Endothelial cell of umbilical vein (primary cell): Measurements from ENCODE around the gene MFSD6L. TPM values are rescaled to one million over a fixed set of nuclear protein-coding genes. Genes with fewer than 3 reads are reported as not detected.

ENCODE experiments used
- BruUV-seq: library from RNA; stranded (reverse); fragments of 400-500 nt; replicated peaks from 2 replicates; lab custom pipeline; 2021; lab: Mats Ljungman, UMichigan
- CTCF ChIA-PET: fragments of 300-600, 350-600 bp; sonication (Branson Sonifier 250); formaldehyde crosslinking; loops from one replicate; lab custom pipeline; 2021; ENCODE audit warnings: antibody characterized with exemption, inconsistent platforms; lab: Charles Lee
- POLR2A ChIA-PET: fragments of 300-600, 350-600 bp; sonication (Branson Sonifier 250); formaldehyde crosslinking; loops from one replicate; lab custom pipeline; 2021; ENCODE audit warnings: antibody characterized with exemption, inconsistent platforms; lab: Charles Lee
- DNase-seq: peaks from one replicate; pipeline ENCODE4 v3.0.0-alpha.2; 2011; ENCODE audit warnings: low read depth, low spot score
- FAIRE-seq: peaks from 2 replicates; lab custom pipeline; 2011; peaks lifted over from hg19 to GRCh38; lab: Jason Lieb, UNC
- H2AFZ ChIP-seq: 2 replicates; pipeline ENCODE4 v1.6.0; 2012; ENCODE audit warnings: low read depth, low read length, control low read depth, inconsistent platforms
- H3K27ac ChIP-seq: 2 replicates; pipeline ENCODE4 v1.5.1; 2011; ENCODE audit warnings: low read depth, mild to moderate bottlenecking, control low read depth, low read length, moderate library complexity; ENCODE audit not compliant: insufficient read depth
- H3K27me3 ChIP-seq, 2 experiments: 2 replicates each; pipeline versions ENCODE4 v1.6.0 to v1.6.1; 2011; ENCODE audit warnings: low read length in 2 of 2, mixed read lengths in 1 of 2; ENCODE audit not compliant: control insufficient read depth in 2 of 2, insufficient read depth in 2 of 2
- H3K36me3 ChIP-seq, 2 experiments: 2 replicates in 1 of 2; 3 replicates in 1 of 2; pipeline ENCODE4 v1.5.1; 2011; ENCODE audit warnings: low read length in 2 of 2, mild to moderate bottlenecking in 1 of 2, moderate library complexity in 1 of 2; ENCODE audit not compliant: control insufficient read depth in 2 of 2, insufficient read depth in 2 of 2; ENCODE audit errors: extremely low read depth in 1 of 2
- H3K4me1 ChIP-seq: 3 replicates; pipeline ENCODE4 v1.5.1; 2011; ENCODE audit warnings: mild to moderate bottlenecking, low read length; ENCODE audit not compliant: control insufficient read depth, insufficient read depth; ENCODE audit errors: extremely low read depth
- H3K4me2 ChIP-seq: 2 replicates; pipeline ENCODE4 v1.6.1; 2011; ENCODE audit warnings: low read length, control low read depth, mixed read lengths; ENCODE audit not compliant: insufficient read depth
- H3K4me3 ChIP-seq, 3 experiments: fragments of 200-600 bp in 1 of 3; sonication (generic), shearing (Covaris generic) in 1 of 3; replicated peaks in 1 of 3; 2 replicates each; pipeline ENCODE4 v1.5.1; 2011 to 2016; ENCODE audit warnings: control low read depth in 3 of 3, low read length in 3 of 3, mild to moderate bottlenecking in 2 of 3, inconsistent platforms in 1 of 3, low read depth in 1 of 3, moderate library complexity in 1 of 3; ENCODE audit not compliant: insufficient read depth in 1 of 3
- H3K79me2 ChIP-seq: 2 replicates; pipeline ENCODE4 v1.6.0; 2012; ENCODE audit warnings: low read length, inconsistent platforms; ENCODE audit not compliant: control insufficient read depth, insufficient read depth
- H3K9ac ChIP-seq: replicated peaks from 2 replicates; pipeline ENCODE3; 2011; ENCODE audit warnings: low read length, control low read depth; ENCODE audit not compliant: insufficient read depth; ENCODE audit errors: extremely low read depth
- H3K9me1 ChIP-seq: replicated peaks from 3 replicates; pipeline ENCODE4 v1.6.0; 2011; ENCODE audit warnings: mild to moderate bottlenecking, low read length; ENCODE audit not compliant: control insufficient read depth, insufficient read depth; ENCODE audit errors: extremely low read depth
- H3K9me3 ChIP-seq: replicated peaks from 2 replicates; pipeline ENCODE4 v1.5.1; 2012; ENCODE audit warnings: low read length, inconsistent platforms; ENCODE audit not compliant: control insufficient read depth, insufficient read depth
- H4K20me1 ChIP-seq: replicated peaks from 2 replicates; pipeline ENCODE3; 2011; ENCODE audit warnings: mild to moderate bottlenecking, low read length; ENCODE audit not compliant: control insufficient read depth, insufficient read depth; ENCODE audit errors: extremely low read depth
- EZH2 ChIP-seq: IDR thresholded peaks from 2 replicates; pipeline ENCODE4 v1.6.1; 2012; ENCODE audit warnings: borderline replicate concordance, low read depth, mild to moderate bottlenecking, moderate library complexity, low read length, inconsistent platforms; ENCODE audit not compliant: severe bottlenecking
- JUN ChIP-seq: IDR thresholded peaks from 2 replicates; pipeline ENCODE4 v1.6.1; 2011; ENCODE audit warnings: borderline replicate concordance, low read depth; ENCODE audit not compliant: insufficient read length, insufficient read depth
- MYC ChIP-seq: IDR thresholded peaks from one replicate; pipeline ENCODE4 v1.6.1; 2011; ENCODE audit warnings: mild to moderate bottlenecking, low read depth, low read length
- POLR2A ChIP-seq: IDR thresholded peaks from 2 replicates; pipeline ENCODE4 v1.6.1; 2012; ENCODE audit warnings: low read depth, mild to moderate bottlenecking, control low read depth, low read length
- dilution Hi-C: fragments of 300-500 bp; cut with MboI; formaldehyde crosslinking; loops from one replicate; pipeline ENCODE4 v1.15.0; 2019; ENCODE audit warnings: low sequenced_read_pairs; ENCODE audit not compliant: extremely low pct_ligation_motif_present
- intact Hi-C: fragments of 100-400 bp; cut with micrococcal nuclease; formaldehyde crosslinking; loops from one replicate; pipeline ENCODE4 v1.10.0; 2022
- polyA plus RNA-seq, 4 experiments: library from polyadenylated mRNA; depleted of rRNA in 3 of 4; stranded (reverse) in 3 of 4; unstranded in 1 of 4; fragments of >200 nt; gene quantifications; 2 replicates each; pipeline versions ENCODE4 v1.2.1 to v1.2.3, GENCODE V29; 2011 to 2012; ENCODE audit warnings: missing spikeins in 1 of 4
- total RNA-seq: library from RNA; stranded (reverse); gene quantifications from 2 replicates; pipeline ENCODE4 v1.2.3, GENCODE V29; 2021

The MFSD6L gene
- total and polyA plus RNA-seq, 2 donors (not counting 3 experiments of a cell fraction or from before 2014, with no cell fraction given), result not detected

- H3K4me2 ChIP-seq, result no peak overlapping the region
- H3K9me1 ChIP-seq, result no peaks in the 10 kb centered on the region
- no peak for DNase-seq
- intact Hi-C loops (no loop called here), dilution Hi-C loops (no loop called here)
- no peaks in the 10 kb centered on the region for H3K9me3 ChIP-seq
- no peaks in the 10 kb centered on the region for H3K4me1 ChIP-seq
- no peak overlapping the region for H2AFZ ChIP-seq
- TF ChIP-seq POLR2A (no peak), JUN (no peak), MYC (no peak)
- no peak for FAIRE-seq
- H3K4me3 ChIP-seq, result no peak overlapping the region
- H3K79me2 ChIP-seq, result no peaks in the 10 kb centered on the region
- H3K27ac ChIP-seq, result no peak overlapping the region
- H3K27me3 ChIP-seq, result peaks cover 4 to 5% of the 10 kb centered on the region in 2 experiments
- no peaks in the 10 kb centered on the region for H3K36me3 ChIP-seq
- H4K20me1 ChIP-seq, result no peaks in the 10 kb centered on the region
- ChIA-PET POLR2A (no interaction called here), CTCF (interaction anchor here (0.8 to 1.0 kb wide), 2 partner anchors 14 to 95 kb away, joined by 3 to 4 read pairs; no protein-coding TSS in a partner anchor)
- no peak overlapping the region for H3K9ac ChIP-seq
- no TSS peak for BruUV-seq
These were observed 526 bp upstream of the MFSD6L start for GRCh38 chr17:8799570-8800212.

- TF ChIP-seq JUN, result no peak
- TF ChIP-seq EZH2, result peak; percentile 14
These were observed 854 bp downstream of the MFSD6L start for GRCh38 chr17:8798176-8798845.

More at GRCh38 chr17:8798176-8798845, 854 bp downstream of the MFSD6L start:
- Histone ChIP-seq H4K20me1 (no peaks in the 10 kb centered on the region), H3K36me3 (no peaks in the 10 kb centered on the region), H3K4me2 (no peak overlapping the region), H3K27me3 (peaks cover 4 to 5% of the 10 kb centered on the region in 2 experiments), H3K27ac (no peak overlapping the region), H3K9me3 (no peaks in the 10 kb centered on the region), H2AFZ (no peak overlapping the region), H3K9ac (no peak overlapping the region), H3K9me1 (no peaks in the 10 kb centered on the region), H3K4me3 (no peak overlapping the region), H3K4me1 (no peaks in the 10 kb centered on the region), H3K79me2 (no peaks in the 10 kb centered on the region)
- ChIA-PET CTCF (interaction anchor here (0.5 to 2.6 kb wide), 3 partner anchors 12 to 588 kb away, joined by 4 to 10 read pairs (median 4); no protein-coding TSS in a partner anchor), POLR2A (no interaction called here)
- dilution Hi-C loops (no loop called here), intact Hi-C loops (no loop called here)
- FAIRE-seq (no peak), DNase-seq (no peak)
- BruUV-seq, result no TSS peak
